Daoy (cell line): ENCODE measurements around the gene KRT39. TPM values are rescaled to one million over a fixed set of nuclear protein-coding genes. Genes with fewer than 3 reads are reported as not detected.

Experiments used
- total RNA-seq: library from RNA; depleted of rRNA; stranded (reverse); fragments of >200 nt; shearing (Covaris generic); gene quantifications from 2 replicates; pipeline ENCODE4 v1.2.3, GENCODE V29; 2014; rRNA removed

The KRT39 gene
- total RNA-seq, 1 experiment from 2014 or later = not detected

Other genes with a start within 250 kb of the KRT39 start
- gene KRT25, start 211.6 kb downstream of the KRT39 start, total RNA-seq = not detected in 2 replicates
- not detected in 2 replicates for gene KRT26, start 194.7 kb downstream of the KRT39 start, total RNA-seq
- not detected in 2 replicates for gene KRT27, start 184.4 kb downstream of the KRT39 start, total RNA-seq
- gene KRT28, start 167.0 kb downstream of the KRT39 start, total RNA-seq = not detected in 2 replicates
- gene KRT10, start 144.3 kb downstream of the KRT39 start, total RNA-seq = 54.7 and 56.8 TPM in 2 replicates
- not detected in 2 replicates for gene KRT12, start 99.7 kb downstream of the KRT39 start, total RNA-seq
- not detected in 2 replicates for gene KRT20, start 81.7 kb downstream of the KRT39 start, total RNA-seq
- not detected in 2 replicates for gene KRT23, start 29.3 kb downstream of the KRT39 start, total RNA-seq
- not detected in 2 replicates for gene KRT40, start 17.4 kb upstream of the KRT39 start, total RNA-seq
- gene KRTAP3-3, start 27.2 kb upstream of the KRT39 start, total RNA-seq = not detected in 2 replicates
- not detected in 2 replicates for gene KRTAP3-2, start 33.0 kb upstream of the KRT39 start, total RNA-seq
- not detected in 2 replicates for gene KRTAP3-1, start 42.2 kb upstream of the KRT39 start, total RNA-seq
- not detected in 2 replicates for gene KRTAP1-5, start 60.3 kb upstream of the KRT39 start, total RNA-seq
- gene KRTAP1-4, start 63.2 kb upstream of the KRT39 start, total RNA-seq = not detected in 2 replicates
- not detected in 2 replicates for gene KRTAP1-3, start 67.9 kb upstream of the KRT39 start, total RNA-seq
- 1.5 TPM in 1 of 2 replicates, not detected in the other for gene KRTAP1-1, start 74.5 kb upstream of the KRT39 start, total RNA-seq
- gene KRTAP2-1, start 80.4 kb upstream of the KRT39 start, total RNA-seq = not detected in 2 replicates
- gene KRTAP2-2, start 88.3 kb upstream of the KRT39 start, total RNA-seq = not detected in 2 replicates
- gene KRTAP2-3, start 93.2 kb upstream of the KRT39 start, total RNA-seq = not detected in 2 replicates
- not detected in 2 replicates for gene KRTAP2-4, start 98.9 kb upstream of the KRT39 start, total RNA-seq
- not detected in 2 replicates for gene KRTAP4-7, start 117.2 kb upstream of the KRT39 start, total RNA-seq
- not detected in 2 replicates for gene KRTAP4-8, start 131.2 kb upstream of the KRT39 start, total RNA-seq
- gene KRTAP4-16, start 135.3 kb upstream of the KRT39 start, total RNA-seq = not detected in 2 replicates
- not detected in 2 replicates for gene KRTAP4-9, start 138.4 kb upstream of the KRT39 start, total RNA-seq
- not detected in 2 replicates for gene KRTAP4-11, start 151.4 kb upstream of the KRT39 start, total RNA-seq
- not detected in 2 replicates for gene KRTAP4-12, start 157.2 kb upstream of the KRT39 start, total RNA-seq
- not detected in 2 replicates for gene KRTAP4-6, start 173.6 kb upstream of the KRT39 start, total RNA-seq
- not detected in 2 replicates for gene KRTAP4-5, start 182.9 kb upstream of the KRT39 start, total RNA-seq
- not detected in 2 replicates for gene KRTAP4-4, start 193.8 kb upstream of the KRT39 start, total RNA-seq
- gene KRTAP4-3, start 201.3 kb upstream of the KRT39 start, total RNA-seq = not detected in 2 replicates
- gene KRTAP4-2, start 211.3 kb upstream of the KRT39 start, total RNA-seq = not detected in 2 replicates
- gene KRTAP4-1, start 218.0 kb upstream of the KRT39 start, total RNA-seq = not detected in 2 replicates
- not detected in 2 replicates for gene KRTAP9-1, start 222.9 kb upstream of the KRT39 start, total RNA-seq